K562 (cell line): ENCODE data around the gene FOXRED2. TPM values are rescaled to one million over a fixed set of nuclear protein-coding genes. Genes with fewer than 3 reads are reported as not detected.

Experiments
- CBFA2T2 ChIP-seq: fragments of 450-650 bp; conservative IDR thresholded peaks from 2 replicates; pipeline ENCODE4 v1.6.1; 2017; ENCODE audit warnings: mild to moderate bottlenecking
- CEBPB ChIP-seq: fragments of 450-650 bp; IDR thresholded peaks from 2 replicates; pipeline ENCODE4 v1.6.1; 2016; ENCODE audit warnings: missing genetic modification characterization, missing compliant biosample characterization
- EGR1 ChIP-seq: fragments of 450-650 bp; conservative IDR thresholded peaks from 2 replicates; pipeline ENCODE4 v1.6.1; 2017; ENCODE audit warnings: mild to moderate bottlenecking
- EP300 ChIP-seq: IDR thresholded peaks from 2 replicates; pipeline ENCODE4 v1.6.1; 2012; ENCODE audit warnings: low read length, improper control_type of control experiment
- FOS ChIP-seq: IDR thresholded peaks from 3 replicates; pipeline ENCODE4 v1.6.1; 2011; ENCODE audit not compliant: insufficient read length; ENCODE audit errors: extremely low read depth
- GABPB1 ChIP-seq: sonication (generic); formaldehyde crosslinking; IDR thresholded peaks from 2 replicates; pipeline ENCODE4 v1.8.0; 2022; ENCODE audit warnings: mild to moderate bottlenecking, missing genetic modification reagents
- GATAD2B ChIP-seq: fragments of 450-650 bp; IDR thresholded peaks from 2 replicates; pipeline ENCODE4 v1.6.1; 2017; ENCODE audit warnings: mild to moderate bottlenecking, borderline replicate concordance
- HEY1 ChIP-seq: fragments of 250-450 bp; sonication (Bioruptor Pico); IDR thresholded peaks from 2 replicates; pipeline ENCODE4 v1.5.0; 2020; ENCODE audit warnings: mild to moderate bottlenecking, moderate library complexity, borderline replicate concordance
- HNRNPUL1 ChIP-seq: fragments of 200-400 bp; formaldehyde crosslinking; IDR thresholded peaks from 2 replicates; pipeline ENCODE4 v1.6.1; 2017; ENCODE audit warnings: low read length
- JUNB ChIP-seq: fragments of 450-650 bp; formaldehyde crosslinking; conservative IDR thresholded peaks from 2 replicates; pipeline ENCODE4 v1.4.0; 2020; ENCODE audit warnings: mild to moderate bottlenecking
- NBN ChIP-seq: fragments of 450-650 bp; IDR thresholded peaks from 2 replicates; pipeline ENCODE4 v1.6.1; 2016; ENCODE audit warnings: low read depth, mild to moderate bottlenecking
- PHF8 ChIP-seq: fragments of 200-600 bp; sonication (generic); IDR thresholded peaks from 2 replicates; pipeline ENCODE4 v1.6.1; 2012; ENCODE audit warnings: mixed run types, mild to moderate bottlenecking, inconsistent platforms, low read length, moderate library complexity, borderline replicate concordance
- POLR2AphosphoS2 ChIP-seq: IDR thresholded peaks from 2 replicates; pipeline ENCODE4 v1.6.1; 2012; ENCODE audit warnings: low read length, improper control_type of control experiment
- POLR3G ChIP-seq: IDR thresholded peaks from 2 replicates; pipeline ENCODE4 v1.6.1; 2011; ENCODE audit not compliant: insufficient read length, insufficient replicate concordance; ENCODE audit errors: extremely low read depth
- RBM34 ChIP-seq: fragments of 200-400 bp; formaldehyde crosslinking; IDR thresholded peaks from 2 replicates; pipeline ENCODE4 v1.6.1; 2018; ENCODE audit warnings: low read length, borderline replicate concordance; ENCODE audit not compliant: insufficient read depth
- RUNX1 ChIP-seq: sonication (generic); IDR thresholded peaks from 2 replicates; pipeline ENCODE4 v1.6.1; 2016; ENCODE audit warnings: antibody characterized with exemption, low read depth
- SP1 ChIP-seq: sonication (generic); formaldehyde crosslinking; IDR thresholded peaks from 2 replicates; pipeline ENCODE4 v1.8.1; 2022; ENCODE audit warnings: mild to moderate bottlenecking, missing genetic modification reagents
- SRSF1 ChIP-seq: fragments of 200-400 bp; formaldehyde crosslinking; IDR thresholded peaks from 2 replicates; pipeline ENCODE4 v1.6.1; 2017; ENCODE audit warnings: mild to moderate bottlenecking, low read depth, low read length, moderate library complexity
- STAG1 ChIP-seq: sonication (generic); formaldehyde crosslinking; IDR thresholded peaks from 2 replicates; pipeline ENCODE4 v1.5.0; 2020; ENCODE audit warnings: missing genetic modification reagents, borderline replicate concordance
- TBL1XR1 ChIP-seq, 2 experiments: IDR thresholded peaks; 2 replicates each; pipeline ENCODE4 v1.6.1; 2012; ENCODE audit warnings: improper control_type of control experiment in 2 of 2, low read length in 2 of 2, mild to moderate bottlenecking in 1 of 2
- ZNF140 ChIP-seq: fragments of 250-450 bp; sonication (Bioruptor Pico); IDR thresholded peaks from 2 replicates; pipeline ENCODE4 v1.8.0; 2021; ENCODE audit warnings: moderate library complexity, mild to moderate bottlenecking, inconsistent platforms
- ZNF316 ChIP-seq: fragments of 450-650 bp; IDR thresholded peaks from 2 replicates; pipeline ENCODE4 v1.6.1; 2016
- ZNF507 ChIP-seq: conservative IDR thresholded peaks from 2 replicates; pipeline ENCODE4 v1.6.1; 2017; ENCODE audit warnings: missing genetic modification characterization, missing compliant biosample characterization
- ZNF57 ChIP-seq: fragments of 450-650 bp; formaldehyde crosslinking; IDR thresholded peaks from 2 replicates; pipeline ENCODE4 v1.4.0; 2020; ENCODE audit warnings: mild to moderate bottlenecking, moderate library complexity
- polyA plus RNA-seq, 8 experiments: library from polyadenylated mRNA; depleted of rRNA in 4 of 8; stranded (reverse) in 5 of 8; unstranded in 3 of 8; fragments of >200 nt; fragmentation: Nextera tagmentation in 2 of 8; fragmentation: Illumina TruSeq in 1 of 8; extraction: Ambion mirVana in 2 of 8; extraction: Trizol in 1 of 8; gene quantifications; 2 replicates each; pipeline versions ENCODE4 v1.2.1 to v1.2.3, GENCODE V29; 2011 to 2014; ENCODE audit warnings: inconsistent platforms in 1 of 8, missing spikeins in 1 of 8
- total RNA-seq, 7 experiments: library from RNA; depleted of rRNA in 6 of 7; stranded (reverse); fragments of >200 nt in 6 of 7; fragmentation: Illumina TruSeq in 2 of 7; extraction: Trizol in 2 of 7; gene quantifications; 2 replicates each; pipeline versions ENCODE4 v1.2.1 to v1.2.3, GENCODE V29; 2011 to 2021; ENCODE audit warnings: low replicate concordance in 1 of 7
- TF ChIP-seq, protein P1 (sequence below): sonication (generic); formaldehyde crosslinking; IDR thresholded peaks from 2 replicates; pipeline ENCODE4 v1.8.0; 2022; ENCODE audit warnings: mild to moderate bottlenecking, missing genetic modification reagents
- TF ChIP-seq, protein P2 (sequence below): fragments of 200-800 bp; sonication (Bioruptor generic); IDR thresholded peaks from 2 replicates; pipeline ENCODE4 v1.6.1; 2017; ENCODE audit warnings: missing genetic modification characterization, missing compliant biosample characterization
- TF ChIP-seq, protein P3 (sequence below), 2 experiments: fragments of 450-650 bp in 1 of 2; sonication (generic) in 1 of 2; formaldehyde crosslinking in 1 of 2; IDR thresholded peaks in 1 of 2; conservative IDR thresholded peaks in 1 of 2; 2 replicates each; pipeline versions ENCODE4 v1.6.1 to v1.8.1; 2016 to 2023; ENCODE audit warnings: mild to moderate bottlenecking in 2 of 2, moderate library complexity in 2 of 2, inconsistent platforms in 1 of 2, missing genetic modification reagents in 1 of 2
- TF ChIP-seq, protein P4 (sequence below): fragments of 250-450 bp; sonication (Bioruptor Pico); IDR thresholded peaks from 2 replicates; pipeline ENCODE4 v1.5.0; 2021

The FOXRED2 gene
- total and polyA plus RNA-seq, 9 of the 15 experiments (the other 6 are each of a cell fraction or from before 2014, with no cell fraction given), result 2.8 to 48.4 (median 7.8) TPM

DNA sequence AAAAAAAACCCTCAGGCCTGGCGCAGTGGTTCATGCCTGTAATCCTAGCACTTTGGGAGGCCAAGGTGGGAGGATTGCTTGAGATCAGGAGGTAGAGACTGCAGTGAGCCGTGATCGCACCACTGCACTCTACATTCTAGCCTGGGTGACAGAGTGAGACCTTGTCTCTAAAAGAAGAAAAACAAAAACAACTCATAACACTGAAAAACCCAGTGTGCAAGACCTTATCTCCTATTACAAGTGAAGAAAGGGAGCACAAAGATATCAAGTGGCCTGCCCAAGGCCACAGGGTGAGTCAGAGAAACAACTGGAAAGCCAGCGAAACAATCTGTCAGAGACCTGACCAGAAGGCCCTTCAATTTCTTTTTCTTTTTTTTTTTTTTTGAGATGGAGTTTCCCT is 27.9 kb downstream of the FOXRED2 start (continued):
- TF ChIP-seq JUNB, result no peak
- TF ChIP-seq, protein P1, sequence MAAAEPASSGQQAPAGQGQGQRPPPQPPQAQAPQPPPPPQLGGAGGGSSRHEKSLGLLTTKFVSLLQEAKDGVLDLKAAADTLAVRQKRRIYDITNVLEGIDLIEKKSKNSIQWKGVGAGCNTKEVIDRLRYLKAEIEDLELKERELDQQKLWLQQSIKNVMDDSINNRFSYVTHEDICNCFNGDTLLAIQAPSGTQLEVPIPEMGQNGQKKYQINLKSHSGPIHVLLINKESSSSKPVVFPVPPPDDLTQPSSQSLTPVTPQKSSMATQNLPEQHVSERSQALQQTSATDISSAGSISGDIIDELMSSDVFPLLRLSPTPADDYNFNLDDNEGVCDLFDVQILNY, result no peak
- peak in 1 of 2 experiments; percentile 73; a peak in 2 of 4 replicates for TF ChIP-seq TBL1XR1 (IDR thresholded peaks at IDR 0.05; ENCODE audit: low read length in 2 of 2)
- TF ChIP-seq FOS, result no peak
- no peak for TF ChIP-seq CEBPB (tag)
- no peak for TF ChIP-seq GATAD2B
- TF ChIP-seq RUNX1, result no peak
- no peak for TF ChIP-seq ZNF57 (CRISPR knock-in tag)
- TF ChIP-seq SP1 (CRISPR knock-in tag), result no peak
- TF ChIP-seq EGR1, result no peak
- TF ChIP-seq HEY1 (CRISPR knock-in tag), result no peak
- no peak for TF ChIP-seq PHF8
- TF ChIP-seq GABPB1 (CRISPR knock-in tag), result no peak
- TF ChIP-seq, protein P2, sequence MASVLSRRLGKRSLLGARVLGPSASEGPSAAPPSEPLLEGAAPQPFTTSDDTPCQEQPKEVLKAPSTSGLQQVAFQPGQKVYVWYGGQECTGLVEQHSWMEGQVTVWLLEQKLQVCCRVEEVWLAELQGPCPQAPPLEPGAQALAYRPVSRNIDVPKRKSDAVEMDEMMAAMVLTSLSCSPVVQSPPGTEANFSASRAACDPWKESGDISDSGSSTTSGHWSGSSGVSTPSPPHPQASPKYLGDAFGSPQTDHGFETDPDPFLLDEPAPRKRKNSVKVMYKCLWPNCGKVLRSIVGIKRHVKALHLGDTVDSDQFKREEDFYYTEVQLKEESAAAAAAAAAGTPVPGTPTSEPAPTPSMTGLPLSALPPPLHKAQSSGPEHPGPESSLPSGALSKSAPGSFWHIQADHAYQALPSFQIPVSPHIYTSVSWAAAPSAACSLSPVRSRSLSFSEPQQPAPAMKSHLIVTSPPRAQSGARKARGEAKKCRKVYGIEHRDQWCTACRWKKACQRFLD, result no peak; the same call in 1 of the 2 replicates
- TF ChIP-seq EP300, result peak; percentile 82
- TF ChIP-seq STAG1, result no peak
- TF ChIP-seq, protein P3, sequence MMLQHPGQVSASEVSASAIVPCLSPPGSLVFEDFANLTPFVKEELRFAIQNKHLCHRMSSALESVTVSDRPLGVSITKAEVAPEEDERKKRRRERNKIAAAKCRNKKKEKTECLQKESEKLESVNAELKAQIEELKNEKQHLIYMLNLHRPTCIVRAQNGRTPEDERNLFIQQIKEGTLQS (IDR thresholded peaks at IDR 0.05), result peak; percentile 76
- TF ChIP-seq, protein P3 (CRISPR knock-in tag; conservative IDR thresholded peaks at IDR 0.05), result no peak; the same call in 1 of the 2 replicates
- TF ChIP-seq ZNF316, result no peak
- peak; percentile 88 for TF ChIP-seq CBFA2T2
- TF ChIP-seq RBM34, result no peak
- TF ChIP-seq POLR2AphosphoS2, result no peak
- TF ChIP-seq NBN, result peak; percentile 75
- TF ChIP-seq ZNF140, result no peak
- no peak for TF ChIP-seq HNRNPUL1
- no peak for TF ChIP-seq ZNF507
- no peak for TF ChIP-seq SRSF1
- TF ChIP-seq POLR3G, result no peak
- TF ChIP-seq, protein P4, sequence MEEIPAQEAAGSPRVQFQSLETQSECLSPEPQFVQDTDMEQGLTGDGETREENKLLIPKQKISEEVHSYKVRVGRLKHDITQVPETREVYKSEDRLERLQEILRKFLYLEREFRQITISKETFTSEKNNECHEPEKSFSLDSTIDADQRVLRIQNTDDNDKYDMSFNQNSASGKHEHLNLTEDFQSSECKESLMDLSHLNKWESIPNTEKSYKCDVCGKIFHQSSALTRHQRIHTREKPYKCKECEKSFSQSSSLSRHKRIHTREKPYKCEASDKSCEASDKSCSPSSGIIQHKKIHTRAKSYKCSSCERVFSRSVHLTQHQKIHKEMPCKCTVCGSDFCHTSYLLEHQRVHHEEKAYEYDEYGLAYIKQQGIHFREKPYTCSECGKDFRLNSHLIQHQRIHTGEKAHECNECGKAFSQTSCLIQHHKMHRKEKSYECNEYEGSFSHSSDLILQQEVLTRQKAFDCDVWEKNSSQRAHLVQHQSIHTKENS (CRISPR knock-in tag), result no peak
